ENCODE measurements around the gene TNKS2. TPM values are rescaled to one million over a fixed set of nuclear protein-coding genes. Genes with fewer than 3 reads are reported as not detected.

TNKS2 gene
- total RNA-seq, 1 donor = 61.5 TPM

DNA sequence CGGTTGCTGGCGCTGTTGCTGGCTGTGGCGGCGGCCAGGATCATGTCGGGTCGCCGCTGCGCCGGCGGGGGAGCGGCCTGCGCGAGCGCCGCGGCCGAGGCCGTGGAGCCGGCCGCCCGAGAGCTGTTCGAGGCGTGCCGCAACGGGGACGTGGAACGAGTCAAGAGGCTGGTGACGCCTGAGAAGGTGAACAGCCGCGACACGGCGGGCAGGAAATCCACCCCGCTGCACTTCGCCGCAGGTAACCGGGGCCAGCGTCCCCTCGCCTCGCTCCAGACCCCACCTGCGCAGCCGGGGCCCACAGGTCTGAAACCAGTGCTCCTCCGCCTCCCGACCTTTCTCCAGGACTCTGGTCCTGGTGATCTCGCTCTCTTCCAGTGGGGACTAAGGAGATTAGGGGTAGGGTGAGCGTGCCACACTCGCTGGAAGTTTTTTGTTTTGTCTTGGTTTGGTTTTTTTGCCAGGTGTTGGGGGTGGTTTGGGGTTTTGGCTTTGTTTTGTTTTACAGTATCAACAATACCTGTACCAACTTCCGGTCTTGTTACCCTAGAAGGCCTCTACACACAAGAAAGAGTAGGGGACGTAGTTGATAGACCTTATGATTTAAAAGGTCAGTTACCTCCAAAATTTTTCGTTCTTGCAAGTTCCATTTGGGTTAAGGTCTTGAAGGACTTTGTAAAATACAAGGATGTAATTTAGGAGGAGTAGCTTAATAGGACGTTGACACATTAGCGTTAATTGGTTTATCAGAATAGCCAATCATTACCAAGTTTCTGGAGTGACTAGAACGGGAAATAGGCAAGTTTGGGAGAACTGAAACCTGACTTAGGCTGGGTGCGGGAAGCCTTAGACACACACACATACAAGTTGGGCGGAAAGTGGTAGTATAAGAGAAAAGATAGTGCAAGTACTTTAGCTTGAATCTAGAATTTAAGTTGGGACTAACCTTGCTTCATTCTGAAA, 704 bp downstream of the TNKS2 start:
- Histone ChIP-seq H3K27me3 (ENCODE audit: insufficient read depth, low read length) (no peaks in the 10 kb centered on the region), H4K20me1 (ENCODE audit: insufficient read depth, low read length) (peaks cover 40% of the 10 kb centered on the region), H3K4me2 (ENCODE audit: insufficient read depth, low read length) (peak overlapping the region; percentile 97)

DNA sequence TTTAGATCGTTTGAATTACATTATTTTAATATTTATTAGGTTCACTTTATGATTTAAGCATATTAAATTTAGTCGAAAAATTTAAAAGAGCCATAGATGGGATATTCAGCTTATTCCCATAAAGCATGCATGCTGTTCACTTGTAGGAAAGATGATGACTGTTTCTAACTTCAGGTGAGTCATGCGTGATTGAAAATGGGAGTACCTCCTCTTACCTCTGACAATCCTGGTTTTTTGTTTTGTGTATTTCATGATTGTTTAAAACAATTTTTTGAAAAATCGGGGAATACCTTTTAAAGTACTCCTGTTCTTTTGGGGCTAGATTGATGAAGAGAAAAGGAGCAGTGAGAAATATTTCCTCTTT, 1.4 kb downstream of the TNKS2 start:
- H2AFZ ChIP-seq (ENCODE audit: low read length) = no peak overlapping the region
- H3K27me3 ChIP-seq (ENCODE audit: insufficient read depth, low read length) = no peaks in the 10 kb centered on the region
- H3K79me2 ChIP-seq (ENCODE audit: insufficient read depth, low read length) = peaks cover 75% of the 10 kb centered on the region
- no peaks in the 10 kb centered on the region for H3K9me3 ChIP-seq (ENCODE audit: low read depth, low read length)
- H3K27ac ChIP-seq (ENCODE audit: low read depth, low read length) = peak overlapping the region; percentile 76
- no peak for DNase-seq (ENCODE audit: insufficient read length, low spot score, missing footprints)
- H3K36me3 ChIP-seq (ENCODE audit: insufficient read depth, low read length) = no peaks in the 10 kb centered on the region
- H3K4me3 ChIP-seq (ENCODE audit: insufficient read depth, low read length) = peak overlapping the region; percentile 98
- H3K4me1 ChIP-seq (ENCODE audit: insufficient read depth, low read length) = peaks cover 28% of the 10 kb centered on the region
- TF ChIP-seq, protein P1, sequence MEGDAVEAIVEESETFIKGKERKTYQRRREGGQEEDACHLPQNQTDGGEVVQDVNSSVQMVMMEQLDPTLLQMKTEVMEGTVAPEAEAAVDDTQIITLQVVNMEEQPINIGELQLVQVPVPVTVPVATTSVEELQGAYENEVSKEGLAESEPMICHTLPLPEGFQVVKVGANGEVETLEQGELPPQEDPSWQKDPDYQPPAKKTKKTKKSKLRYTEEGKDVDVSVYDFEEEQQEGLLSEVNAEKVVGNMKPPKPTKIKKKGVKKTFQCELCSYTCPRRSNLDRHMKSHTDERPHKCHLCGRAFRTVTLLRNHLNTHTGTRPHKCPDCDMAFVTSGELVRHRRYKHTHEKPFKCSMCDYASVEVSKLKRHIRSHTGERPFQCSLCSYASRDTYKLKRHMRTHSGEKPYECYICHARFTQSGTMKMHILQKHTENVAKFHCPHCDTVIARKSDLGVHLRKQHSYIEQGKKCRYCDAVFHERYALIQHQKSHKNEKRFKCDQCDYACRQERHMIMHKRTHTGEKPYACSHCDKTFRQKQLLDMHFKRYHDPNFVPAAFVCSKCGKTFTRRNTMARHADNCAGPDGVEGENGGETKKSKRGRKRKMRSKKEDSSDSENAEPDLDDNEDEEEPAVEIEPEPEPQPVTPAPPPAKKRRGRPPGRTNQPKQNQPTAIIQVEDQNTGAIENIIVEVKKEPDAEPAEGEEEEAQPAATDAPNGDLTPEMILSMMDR (IDR thresholded peaks at IDR 0.05; ENCODE audit: extremely low read depth, low read depth, low read length) = no peak
- peak overlapping the region; percentile 97 for H3K4me2 ChIP-seq (ENCODE audit: insufficient read depth, low read length)
- H4K20me1 ChIP-seq (ENCODE audit: insufficient read depth, low read length) = peaks cover 46% of the 10 kb centered on the region

More for the DNA sequence above, 704 bp downstream of the TNKS2 start:
- Histone ChIP-seq H3K36me3 (ENCODE audit: insufficient read depth, low read length) (no peaks in the 10 kb centered on the region), H2AFZ (ENCODE audit: low read length) (peak overlapping the region; percentile 94), H3K4me3 (ENCODE audit: insufficient read depth, low read length) (peak overlapping the region; percentile 98), H3K79me2 (ENCODE audit: insufficient read depth, low read length) (peaks cover 69% of the 10 kb centered on the region), H3K9me3 (ENCODE audit: low read depth, low read length) (no peaks in the 10 kb centered on the region), H3K4me1 (ENCODE audit: insufficient read depth, low read length) (peaks cover 28% of the 10 kb centered on the region), H3K27ac (ENCODE audit: low read depth, low read length) (peak overlapping the region; percentile 76)
- TF ChIP-seq, protein P1 (IDR thresholded peaks at IDR 0.05; ENCODE audit: extremely low read depth, low read depth, low read length) = no peak
- peak; percentile 69 for DNase-seq (ENCODE audit: insufficient read length, low spot score, missing footprints)

DNA sequence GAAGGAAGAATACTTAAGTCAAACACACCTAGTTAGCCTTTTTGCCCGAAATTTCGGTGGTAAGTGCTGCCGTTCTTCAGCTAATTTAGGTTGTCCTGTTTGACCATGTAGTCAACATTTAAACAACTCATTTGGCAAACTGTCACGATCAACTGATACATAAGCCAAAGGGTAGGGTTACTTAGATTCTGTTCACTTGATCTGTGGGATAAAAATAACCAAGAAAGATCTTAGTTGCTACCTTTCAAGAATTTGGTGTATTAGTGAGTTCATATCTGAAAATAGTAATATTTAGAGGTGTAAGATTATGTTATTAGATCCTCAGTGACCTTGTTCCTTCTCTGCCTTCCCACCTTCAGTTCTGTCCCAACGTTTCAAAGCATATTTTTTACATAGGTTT, 2.0 kb downstream of the TNKS2 start:
- Histone ChIP-seq H3K9me3 (ENCODE audit: low read depth, low read length) (no peaks in the 10 kb centered on the region), H3K36me3 (ENCODE audit: insufficient read depth, low read length) (no peaks in the 10 kb centered on the region), H3K27me3 (ENCODE audit: insufficient read depth, low read length) (no peaks in the 10 kb centered on the region), H3K27ac (ENCODE audit: low read depth, low read length) (no peak overlapping the region), H3K4me2 (ENCODE audit: insufficient read depth, low read length) (peak overlapping the region; percentile 97), H2AFZ (ENCODE audit: low read length) (no peak overlapping the region), H3K4me1 (ENCODE audit: insufficient read depth, low read length) (peaks cover 29% of the 10 kb centered on the region), H4K20me1 (ENCODE audit: insufficient read depth, low read length) (peaks cover 47% of the 10 kb centered on the region), H3K4me3 (ENCODE audit: insufficient read depth, low read length) (peak overlapping the region; percentile 98), H3K79me2 (ENCODE audit: insufficient read depth, low read length) (peaks cover 80% of the 10 kb centered on the region)
- no peak for DNase-seq (ENCODE audit: insufficient read length, low spot score, missing footprints)
- TF ChIP-seq, protein P1 (IDR thresholded peaks at IDR 0.05; ENCODE audit: extremely low read depth, low read depth, low read length) = no peak

DNA sequence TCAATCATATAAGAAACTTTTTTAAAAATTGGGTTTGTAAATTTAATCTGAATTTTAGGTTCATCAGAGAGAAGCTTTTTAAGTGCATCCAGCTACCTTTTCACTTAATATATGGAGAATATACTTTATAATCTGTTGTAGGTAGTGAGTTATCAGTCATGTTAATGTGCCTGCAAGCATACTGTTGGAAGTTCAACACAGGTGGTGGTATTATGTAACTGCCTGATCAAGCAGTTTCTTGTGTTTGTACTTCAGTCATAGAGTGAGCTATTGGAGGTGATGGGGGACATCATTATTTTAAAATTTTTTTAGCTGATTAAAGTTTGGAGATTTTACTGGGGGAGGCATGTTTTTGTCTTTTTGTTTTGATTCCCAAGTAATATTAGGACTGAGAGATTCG, 2.5 kb downstream of the TNKS2 start:
- H3K4me3 ChIP-seq (ENCODE audit: insufficient read depth, low read length) = no peak overlapping the region
- TF ChIP-seq, protein P1 (IDR thresholded peaks at IDR 0.05; ENCODE audit: extremely low read depth, low read depth, low read length) = no peak
- DNase-seq (ENCODE audit: insufficient read length, low spot score, missing footprints) = no peak
- peaks cover 86% of the 10 kb centered on the region for H3K79me2 ChIP-seq (ENCODE audit: insufficient read depth, low read length)
- peaks cover 50% of the 10 kb centered on the region for H4K20me1 ChIP-seq (ENCODE audit: insufficient read depth, low read length)
- H3K27ac ChIP-seq (ENCODE audit: low read depth, low read length) = no peak overlapping the region
- H3K27me3 ChIP-seq (ENCODE audit: insufficient read depth, low read length) = no peaks in the 10 kb centered on the region
- H2AFZ ChIP-seq (ENCODE audit: low read length) = no peak overlapping the region
- no peaks in the 10 kb centered on the region for H3K9me3 ChIP-seq (ENCODE audit: low read depth, low read length)
- peaks cover 33% of the 10 kb centered on the region for H3K4me1 ChIP-seq (ENCODE audit: insufficient read depth, low read length)
- peak overlapping the region; percentile 97 for H3K4me2 ChIP-seq (ENCODE audit: insufficient read depth, low read length)
- H3K36me3 ChIP-seq (ENCODE audit: insufficient read depth, low read length) = no peaks in the 10 kb centered on the region
